Raji (cell line): ENCODE results near the gene C16orf54.

ENCODE experiments used
- POLR2A ChIP-seq: IDR thresholded peaks from 2 replicates; pipeline ENCODE4 v1.6.1; 2011; ENCODE audit warnings: low read depth, low read length, control low read depth; ENCODE audit not compliant: insufficient read depth

The C16orf54 gene

DNA sequence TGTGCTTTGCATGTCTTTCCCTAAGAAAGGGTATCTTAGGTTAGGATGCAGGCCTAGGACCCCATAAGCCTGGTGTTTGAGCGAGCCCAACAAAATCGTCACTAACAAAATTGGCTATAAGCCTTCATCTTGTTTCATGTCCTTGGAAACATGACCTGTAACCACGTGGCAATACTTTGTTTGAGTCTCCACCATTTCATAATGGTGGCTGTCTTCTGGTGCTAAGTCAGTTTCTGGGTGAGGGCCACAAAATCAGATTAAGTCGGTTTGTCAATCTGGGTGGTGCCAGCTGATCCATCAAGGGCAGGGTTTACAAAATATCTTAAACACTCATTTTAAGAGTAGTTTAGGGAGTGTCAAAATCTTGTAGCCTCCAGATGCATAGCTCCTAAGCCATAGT, 33.0 kb downstream of the C16orf54 start:
- TF ChIP-seq POLR2A, result no peak

DNA sequence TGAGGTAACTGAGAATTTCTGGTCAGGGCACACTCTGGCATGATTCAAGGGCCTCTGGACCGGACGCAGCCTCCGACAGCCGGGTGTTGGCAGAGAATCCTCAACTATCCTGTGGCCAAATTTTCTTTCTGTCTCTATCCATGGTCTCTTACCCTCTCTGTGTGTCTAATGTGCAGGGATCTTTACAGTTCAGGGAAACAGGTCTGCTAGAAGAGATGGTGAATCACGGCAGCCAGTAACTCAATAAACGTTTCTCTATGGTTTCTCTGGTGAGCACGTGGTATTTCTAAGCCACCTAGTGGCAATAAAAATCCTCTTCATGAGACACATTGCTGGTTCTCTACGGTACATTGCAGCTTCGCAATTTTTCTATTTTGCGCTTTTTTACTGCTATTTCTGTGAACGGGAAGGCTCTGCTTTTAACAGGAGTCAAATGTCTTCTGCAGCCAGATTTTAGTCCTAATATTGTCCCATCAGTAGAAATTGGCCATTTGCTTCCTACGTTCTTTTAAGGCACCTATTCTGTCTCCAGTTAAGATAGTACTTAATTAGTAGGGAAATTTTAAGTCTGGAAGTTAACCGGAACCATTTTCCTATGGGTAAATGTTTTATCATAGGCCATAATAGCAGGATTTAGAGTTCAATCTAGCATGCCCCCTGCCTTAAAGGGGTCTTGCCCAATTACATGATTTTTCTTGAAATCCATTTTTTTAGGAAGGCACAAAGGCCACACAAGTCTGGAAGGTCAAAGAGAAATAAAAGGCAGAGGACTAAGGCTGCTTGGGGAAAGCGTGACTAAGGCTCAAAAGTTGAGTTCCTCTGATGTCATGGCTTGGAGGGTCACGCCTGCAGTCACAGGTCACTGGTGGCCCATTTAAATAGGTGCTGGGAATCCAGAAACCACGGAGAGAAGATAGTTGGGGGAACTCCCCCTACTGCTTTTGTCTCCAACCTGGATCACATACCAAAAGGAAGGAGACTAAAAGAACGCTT, 35.3 kb downstream of the C16orf54 start:
- TF ChIP-seq POLR2A, result peak; percentile 36; the same call in 1 of the 2 replicates

DNA sequence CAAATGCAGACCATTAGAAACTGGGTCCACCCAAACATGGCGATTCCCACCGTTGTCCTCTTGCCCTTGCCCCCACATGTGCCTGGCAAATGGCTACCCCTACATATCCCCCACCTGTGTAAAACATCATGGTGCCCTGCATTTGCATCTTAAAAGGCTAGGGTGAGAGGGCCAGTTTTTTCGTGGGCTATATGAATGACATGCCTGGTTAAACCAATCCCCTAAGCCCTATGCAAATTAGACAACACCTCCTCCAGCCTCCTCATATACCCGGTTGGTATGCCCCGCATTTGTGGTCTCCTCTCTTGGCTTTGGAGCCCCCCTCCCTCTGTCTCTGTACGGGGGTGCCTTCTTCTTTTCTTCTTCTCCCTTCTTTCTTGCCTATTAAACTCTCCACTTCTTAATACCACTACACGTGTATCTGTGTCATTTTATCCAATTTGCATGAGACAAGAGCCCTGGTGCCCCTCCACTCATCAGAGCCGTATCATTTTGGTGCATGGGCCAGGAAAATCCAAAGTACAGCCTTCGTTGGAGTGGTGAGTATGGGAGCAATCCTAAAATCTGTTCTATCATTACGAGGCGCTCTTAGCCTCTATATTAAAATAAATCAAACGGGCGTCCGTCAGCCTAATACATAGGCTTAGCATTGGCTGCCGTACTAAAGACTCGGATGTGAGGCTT, 36.7 kb downstream of the C16orf54 start:
- peak; percentile 46; the same call in 1 of the 2 replicates for TF ChIP-seq POLR2A

DNA sequence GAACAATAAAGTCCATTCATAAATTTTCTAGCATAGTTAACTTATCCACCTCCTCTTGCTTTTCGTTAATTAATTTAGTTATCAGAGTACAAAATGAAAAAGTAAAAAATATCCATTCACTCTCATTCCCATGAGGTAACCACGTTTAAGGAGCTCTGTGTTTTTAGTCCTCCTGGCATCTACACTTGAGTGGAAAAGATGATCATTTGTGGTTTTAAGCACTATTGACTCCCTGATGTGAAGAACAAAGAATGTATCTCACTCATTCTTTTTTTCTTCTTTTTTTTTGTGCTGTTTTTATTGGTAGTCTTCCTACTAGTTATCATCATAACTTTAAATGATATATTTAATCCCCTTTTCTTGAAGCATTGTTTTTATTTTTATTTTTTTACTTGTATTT, 40.8 kb downstream of the C16orf54 start:
- no peak for TF ChIP-seq POLR2A

DNA sequence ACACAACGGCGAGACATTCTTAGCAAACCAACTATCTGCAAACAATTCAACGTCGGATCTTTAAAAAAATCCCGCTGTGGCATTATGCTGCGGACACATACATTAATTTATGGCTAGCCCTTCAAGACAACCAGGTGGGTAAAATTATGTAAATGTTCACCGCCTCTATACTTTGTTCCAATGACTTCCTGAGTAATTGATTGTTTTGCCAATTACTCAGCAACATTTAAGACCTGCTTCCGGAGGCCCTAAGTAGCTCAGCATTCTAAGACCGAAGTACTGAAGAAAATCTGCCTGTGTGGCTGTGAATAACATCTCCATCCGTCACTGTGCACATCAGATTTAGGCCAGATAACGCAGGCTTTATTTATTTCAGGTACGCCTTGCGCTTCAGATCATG, 43.5 kb downstream of the C16orf54 start:
- TF ChIP-seq POLR2A, result 0 out of 2 replicates have a peak, but pooled peaks have one; percentile 10

DNA sequence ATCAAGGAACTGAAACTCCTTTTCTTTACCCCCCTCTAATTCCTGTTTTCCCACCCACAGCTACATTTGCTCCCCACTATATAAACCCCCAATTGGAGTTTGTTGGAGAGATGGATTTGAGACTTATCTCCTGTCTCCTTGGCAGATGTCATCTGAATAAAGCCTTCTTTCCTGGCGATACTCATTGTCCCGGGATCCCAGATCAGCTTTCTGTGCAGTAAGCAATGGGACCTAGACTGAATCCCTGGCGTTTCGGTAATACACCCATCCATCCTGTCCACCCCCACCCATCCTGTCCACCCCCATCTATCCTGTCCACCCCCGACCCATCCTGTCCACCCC, 44.6 kb downstream of the C16orf54 start:
- TF ChIP-seq POLR2A, result no peak

DNA sequence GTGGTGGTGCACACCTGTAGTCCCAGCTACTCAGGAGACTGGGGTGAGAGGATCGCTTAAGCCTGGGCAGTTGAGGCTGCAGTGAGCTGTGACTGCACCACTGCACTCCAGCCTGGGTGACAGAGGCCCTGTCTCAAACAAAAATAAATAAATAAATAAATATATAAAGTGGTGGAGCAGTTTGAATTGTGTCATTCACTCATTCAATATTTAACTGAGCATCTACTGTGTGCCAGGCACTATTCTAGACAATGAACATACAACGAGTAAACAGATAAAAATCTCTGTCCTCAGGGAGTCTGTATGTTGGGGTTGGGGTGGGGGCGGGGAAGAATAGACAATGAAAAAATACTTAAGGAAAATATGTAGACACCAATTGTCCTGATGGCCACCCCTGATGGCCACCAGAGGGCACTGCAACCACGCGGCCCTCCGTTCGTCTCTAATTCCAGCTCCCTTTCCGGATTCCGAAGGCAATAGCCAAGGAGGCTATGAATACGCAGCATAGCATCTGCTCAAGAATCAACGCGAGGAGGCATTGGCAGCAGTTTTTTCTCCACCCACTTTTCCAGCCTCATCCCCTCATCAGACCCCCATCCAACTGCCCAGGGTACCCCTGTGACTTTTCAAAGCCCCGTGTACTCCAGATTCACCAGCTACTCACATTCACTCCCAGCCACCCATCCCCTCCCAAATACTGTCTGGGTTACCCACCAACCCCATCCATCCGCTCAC, 45.4 kb downstream of the C16orf54 start:
- TF ChIP-seq POLR2A, result no peak

DNA sequence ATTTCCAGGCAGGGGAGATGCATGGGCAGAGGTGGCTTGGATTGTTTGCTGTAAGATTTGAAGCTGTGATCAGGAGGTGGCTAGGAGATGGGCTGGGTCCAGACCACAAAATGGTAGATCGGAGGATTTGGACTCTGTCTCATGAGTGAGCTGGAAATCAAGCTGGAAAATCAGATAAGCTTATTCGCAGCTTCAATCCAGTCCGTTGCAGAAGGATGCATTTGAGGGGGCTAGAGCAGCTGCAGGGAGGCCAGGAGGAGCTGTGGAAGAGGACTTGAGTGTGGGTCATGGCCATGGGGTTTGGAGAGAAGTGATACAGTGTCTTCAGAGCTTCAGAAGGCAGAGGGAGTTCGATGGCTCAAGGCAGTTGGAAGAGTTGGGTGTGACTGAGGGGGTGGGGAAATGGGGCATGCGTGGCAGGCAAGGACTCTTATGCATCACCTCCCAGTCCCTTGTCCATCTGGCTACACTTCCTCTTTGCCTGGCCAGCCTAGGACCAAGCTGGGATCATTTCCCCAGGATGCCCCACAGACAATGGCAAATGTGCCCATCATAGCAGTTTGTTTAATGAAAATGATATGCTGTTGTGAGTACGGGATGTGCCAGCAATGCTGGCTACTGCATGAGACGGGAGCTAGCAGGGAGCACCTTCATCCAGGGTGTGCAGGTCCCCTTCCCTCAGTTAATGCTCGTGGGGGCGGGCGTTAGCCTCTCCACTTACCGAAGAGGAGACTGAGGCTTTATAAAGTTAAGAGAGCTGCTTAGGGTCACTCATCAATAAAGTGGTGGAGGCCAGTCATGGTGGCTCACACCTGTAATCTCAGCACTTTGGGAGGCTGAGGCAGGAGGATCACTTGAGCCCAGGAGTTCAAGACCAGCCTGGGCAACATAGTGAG, 46.2 kb downstream of the C16orf54 start:
- no peak for TF ChIP-seq POLR2A

DNA sequence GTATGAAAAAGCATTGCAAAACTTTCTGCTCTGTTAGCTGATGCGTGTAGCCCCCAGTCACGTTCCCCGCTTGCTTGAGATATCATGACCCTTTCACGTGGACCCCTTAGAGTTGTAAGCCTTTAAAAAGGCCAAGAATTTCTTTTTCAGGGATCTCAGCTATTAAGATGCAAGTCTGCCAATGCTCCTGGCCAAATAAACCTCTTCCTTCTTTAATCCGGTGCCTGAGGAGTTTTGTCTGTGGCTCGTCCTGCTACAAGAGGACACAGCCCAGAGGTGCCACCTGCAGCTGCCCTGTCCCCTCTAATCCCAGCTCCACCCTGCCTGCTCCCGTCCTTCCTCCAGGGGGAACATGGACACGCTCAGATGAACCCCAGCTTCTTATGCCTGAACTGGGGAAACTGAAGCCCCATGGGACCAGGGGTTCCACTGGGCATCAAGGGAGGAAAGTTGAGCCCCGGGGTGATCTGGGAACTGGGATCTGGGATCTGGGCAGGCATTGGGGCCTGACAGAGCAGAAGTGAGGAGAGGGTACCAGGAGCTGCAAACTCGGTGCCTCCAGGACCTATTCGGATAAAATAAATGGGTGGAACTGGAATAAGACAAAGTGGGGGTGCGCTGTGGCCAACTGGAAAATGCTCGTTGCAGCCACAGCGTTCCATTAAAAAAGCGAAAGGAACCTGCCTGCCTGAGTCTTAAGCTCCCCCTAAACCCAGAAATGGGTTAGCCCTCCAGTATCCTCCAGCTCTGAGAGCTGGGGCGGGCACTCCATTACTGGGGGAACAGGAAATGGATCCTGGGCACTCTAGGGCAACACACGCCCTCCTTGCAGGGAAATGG, 47.1 kb downstream of the C16orf54 start:
- no peak for TF ChIP-seq POLR2A

DNA sequence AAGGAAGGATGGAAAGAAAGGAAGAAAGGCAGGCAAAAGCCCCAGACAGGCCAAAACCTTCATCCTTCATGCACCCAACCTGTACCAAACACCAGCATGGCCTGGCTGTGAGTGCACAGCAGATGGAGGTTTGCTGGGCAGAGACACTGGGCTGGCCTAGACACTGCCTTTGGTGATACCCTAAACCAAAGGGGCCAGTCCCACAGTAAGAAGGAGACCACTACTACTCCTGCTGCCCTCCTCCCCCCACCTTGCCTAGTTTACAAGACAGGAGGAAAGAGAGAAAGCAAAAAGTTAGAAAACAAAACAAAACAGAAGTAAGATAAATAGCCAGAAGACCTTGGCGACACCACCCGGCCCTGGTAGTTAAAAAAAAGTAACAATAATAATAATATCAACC, 47.7 kb downstream of the C16orf54 start:
- TF ChIP-seq POLR2A, result no peak

DNA sequence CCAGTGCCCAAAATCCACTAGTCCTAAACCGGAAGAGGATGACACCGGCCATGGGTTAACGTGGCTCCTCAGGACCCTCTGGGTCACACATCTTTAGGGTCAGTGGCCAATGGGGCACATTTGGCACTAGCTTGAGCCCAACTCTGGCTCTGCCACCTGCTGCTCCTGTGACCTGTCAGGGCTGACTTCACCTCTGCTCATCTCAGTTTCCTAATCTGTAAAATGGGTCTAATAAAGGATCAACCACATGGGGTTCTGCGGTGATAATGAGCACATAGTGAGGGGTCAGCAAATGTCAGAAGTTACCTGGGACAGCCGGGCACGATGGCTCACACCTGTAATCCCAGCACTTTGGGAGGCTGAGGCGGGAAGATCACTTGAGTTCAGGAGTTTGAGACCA, 48.4 kb downstream of the C16orf54 start:
- no peak for TF ChIP-seq POLR2A

DNA sequence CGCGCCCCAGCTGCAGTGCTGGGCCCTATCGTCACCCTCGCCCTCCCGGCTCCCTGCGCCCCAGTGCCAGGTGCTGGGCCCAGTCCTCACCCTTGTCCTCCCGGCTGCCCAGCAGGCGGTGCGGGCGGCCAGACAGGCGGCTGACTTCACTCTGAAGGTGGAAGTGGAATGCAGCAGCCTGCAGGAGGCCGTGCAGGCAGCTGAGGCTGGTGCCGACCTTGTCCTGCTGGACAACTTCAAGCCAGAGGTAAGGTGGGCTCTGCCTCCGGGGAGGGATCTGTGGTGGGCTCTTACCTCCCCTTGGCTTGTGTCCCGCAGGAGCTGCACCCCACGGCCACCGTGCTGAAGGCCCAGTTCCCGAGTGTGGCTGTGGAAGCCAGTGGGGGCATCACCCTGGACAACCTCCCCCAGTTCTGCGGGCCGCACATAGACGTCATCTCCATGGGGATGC, 48.9 kb downstream of the C16orf54 start:
- TF ChIP-seq POLR2A, result no peak

DNA sequence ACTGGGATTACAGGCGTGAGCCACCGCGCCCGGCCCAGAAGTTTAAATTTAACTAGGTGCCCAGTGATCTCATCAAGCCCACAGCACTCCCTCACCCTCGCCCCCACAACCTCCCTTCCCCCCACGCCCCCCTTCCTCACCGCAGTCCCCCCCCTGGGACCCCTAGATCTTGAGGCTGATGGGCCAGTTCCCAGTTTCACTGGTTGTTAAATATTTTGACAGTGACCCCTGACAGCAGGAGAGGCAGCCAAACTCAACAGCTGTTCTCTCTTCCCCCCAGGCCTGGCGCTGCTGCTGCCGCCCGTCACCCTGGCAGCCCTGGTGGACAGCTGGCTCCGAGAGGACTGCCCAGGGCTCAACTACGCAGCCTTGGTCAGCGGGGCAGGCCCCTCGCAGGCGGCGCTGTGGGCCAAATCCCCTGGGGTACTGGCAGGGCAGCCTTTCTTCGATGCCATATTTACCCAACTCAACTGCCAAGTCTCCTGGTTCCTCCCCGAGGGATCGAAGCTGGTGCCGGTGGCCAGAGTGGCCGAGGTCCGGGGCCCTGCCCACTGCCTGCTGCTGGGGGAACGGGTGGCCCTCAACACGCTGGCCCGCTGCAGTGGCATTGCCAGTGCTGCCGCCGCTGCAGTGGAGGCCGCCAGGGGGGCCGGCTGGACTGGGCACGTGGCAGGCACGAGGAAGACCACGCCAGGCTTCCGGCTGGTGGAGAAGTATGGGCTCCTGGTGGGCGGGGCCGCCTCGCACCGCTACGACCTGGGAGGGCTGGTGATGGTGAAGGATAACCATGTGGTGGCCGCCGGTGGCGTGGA, 51.2 kb downstream of the C16orf54 start:
- TF ChIP-seq POLR2A, result no peak
